Neural progenitor cell (in vitro differentiated cells): ENCODE measurements around the gene EDDM3A. TPM values are rescaled to one million over a fixed set of nuclear protein-coding genes. Genes with fewer than 3 reads are reported as not detected.
"Not testable (repeated sequence)": the region's sequence is repeated elsewhere in the genome, so short reads cannot be mapped to it uniquely, and the experiment has no call there.

Experiments
- DNase-seq: peaks from one replicate; pipeline ENCODE4 v3.0.0-alpha.2; 2016; ENCODE audit warnings: low spot score
- H2AFZ ChIP-seq: fragments of 200-600 bp; sonication (generic); replicated peaks from 2 replicates; pipeline ENCODE4 v1.6.1; 2016; ENCODE audit warnings: antibody characterized with exemption
- H3F3A ChIP-seq: fragments of 200-600 bp; sonication (generic); 2 replicates; pipeline ENCODE4 v1.6.1; 2016; ENCODE audit warnings: antibody characterized with exemption, low read depth
- H3K27ac ChIP-seq: fragments of 200-600 bp; sonication (generic); 2 replicates; pipeline ENCODE4 v1.5.1; 2016; ENCODE audit warnings: mild to moderate bottlenecking
- H3K27me3 ChIP-seq: fragments of 200-600 bp; sonication (generic); 2 replicates; pipeline ENCODE4 v1.6.1; 2016; ENCODE audit warnings: mild to moderate bottlenecking, moderate library complexity
- H3K36me3 ChIP-seq: fragments of 200-600 bp; sonication (generic); 2 replicates; pipeline ENCODE4 v1.5.1; 2016
- H3K4me1 ChIP-seq: fragments of 200-600 bp; sonication (generic); 2 replicates; pipeline ENCODE4 v1.6.1; 2016; ENCODE audit warnings: mixed run types
- H3K4me2 ChIP-seq: fragments of 200-600 bp; sonication (generic); 2 replicates; pipeline ENCODE4 v1.6.1; 2016
- H3K4me3 ChIP-seq: fragments of 200-600 bp; sonication (generic); 2 replicates; pipeline ENCODE4 v1.5.1; 2016
- H3K79me2 ChIP-seq: fragments of 200-600 bp; sonication (generic); 2 replicates; pipeline ENCODE4 v1.6.1; 2016; ENCODE audit warnings: low read depth
- H3K9ac ChIP-seq: fragments of 200-600 bp; sonication (generic); 2 replicates; pipeline ENCODE4 v1.6.1; 2016
- H3K9me3 ChIP-seq: fragments of 200-600 bp; sonication (generic); 2 replicates; pipeline ENCODE4 v1.5.1; 2016; ENCODE audit warnings: low read depth
- H4K20me1 ChIP-seq: fragments of 200-600 bp; sonication (generic); 2 replicates; pipeline ENCODE4 v1.6.1; 2016; ENCODE audit warnings: low read depth
- H3K27ac Mint-ChIP-seq: 3 replicates; pipeline ENCODE4 v1.8.0; 2021; ENCODE audit warnings: mixed read lengths
- H3K27me3 Mint-ChIP-seq: 2 replicates; pipeline ENCODE4 v1.8.0; 2022; ENCODE audit warnings: low read depth, mild to moderate bottlenecking, inconsistent platforms, moderate library complexity, mixed read lengths; ENCODE audit not compliant: insufficient read depth
- H3K36me3 Mint-ChIP-seq: 3 replicates; pipeline ENCODE4 v1.8.0; 2021; ENCODE audit warnings: mixed read lengths
- H3K4me1 Mint-ChIP-seq: 3 replicates; pipeline ENCODE4 v1.8.0; 2021; ENCODE audit warnings: mixed read lengths
- H3K4me3 Mint-ChIP-seq: 3 replicates; pipeline ENCODE4 v1.8.0; 2021; ENCODE audit warnings: mild to moderate bottlenecking, moderate library complexity, mixed read lengths
- H3K9me3 Mint-ChIP-seq: 3 replicates; pipeline ENCODE4 v1.8.0; 2020; ENCODE audit warnings: mixed read lengths
- EZH2 ChIP-seq: fragments of 200-600 bp; sonication (generic); IDR thresholded peaks from 2 replicates; pipeline ENCODE4 v1.6.1; 2017; ENCODE audit warnings: antibody characterized with exemption, mild to moderate bottlenecking, moderate library complexity
- EZH2phosphoT487 ChIP-seq: fragments of 200-600 bp; sonication (generic); IDR thresholded peaks from 2 replicates; pipeline ENCODE4 v1.6.1; 2017; ENCODE audit warnings: antibody characterized with exemption
- total RNA-seq: library from RNA; depleted of rRNA; stranded (reverse); fragments of >200 nt; gene quantifications from 2 replicates; pipeline ENCODE4 v1.2.3, GENCODE V29; 2015; ENCODE audit warnings: low replicate concordance
- TF ChIP-seq, protein P1 (sequence below): fragments of 200-600 bp; sonication (generic); IDR thresholded peaks from 2 replicates; pipeline ENCODE4 v1.5.1; 2017; ENCODE audit warnings: antibody characterized with exemption, mild to moderate bottlenecking

Gene EDDM3A
- total RNA-seq, 1 donor from 2014 or later: not detected

DNA sequence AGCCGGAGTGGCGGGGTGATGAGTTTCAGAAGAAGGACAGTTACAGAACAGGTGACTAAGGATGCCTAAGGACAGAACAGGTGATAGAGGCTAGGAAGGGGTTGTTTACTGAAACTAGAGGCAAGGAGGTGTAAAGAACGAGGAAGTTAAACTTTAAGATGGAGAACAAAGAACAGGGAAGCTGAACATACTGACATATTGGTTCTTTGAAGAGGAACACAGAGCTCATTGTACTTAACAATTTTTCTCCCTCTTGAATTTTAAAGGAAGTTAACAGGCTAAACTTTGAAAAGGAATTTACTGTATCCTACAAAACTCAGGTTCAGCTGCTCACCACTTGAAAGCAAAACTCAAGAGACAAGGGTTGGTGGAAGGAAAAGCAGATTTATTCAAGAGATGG is 19.6 kb upstream of the EDDM3A start:
- H3K9ac ChIP-seq, H3K79me2 ChIP-seq, H3K27me3 Mint-ChIP-seq, H3K27ac ChIP-seq, H3K4me2 ChIP-seq, H3K27me3 ChIP-seq, H3K36me3 ChIP-seq, H2AFZ ChIP-seq, H3K4me1 ChIP-seq, H3K4me1 Mint-ChIP-seq, H3K4me3 Mint-ChIP-seq, DNase-seq, H3K9me3 Mint-ChIP-seq, H3K4me3 ChIP-seq, H4K20me1 ChIP-seq, H3K36me3 Mint-ChIP-seq, H3K27ac Mint-ChIP-seq, H3K9me3 ChIP-seq, H3F3A ChIP-seq: not testable (repeated sequence)

DNA sequence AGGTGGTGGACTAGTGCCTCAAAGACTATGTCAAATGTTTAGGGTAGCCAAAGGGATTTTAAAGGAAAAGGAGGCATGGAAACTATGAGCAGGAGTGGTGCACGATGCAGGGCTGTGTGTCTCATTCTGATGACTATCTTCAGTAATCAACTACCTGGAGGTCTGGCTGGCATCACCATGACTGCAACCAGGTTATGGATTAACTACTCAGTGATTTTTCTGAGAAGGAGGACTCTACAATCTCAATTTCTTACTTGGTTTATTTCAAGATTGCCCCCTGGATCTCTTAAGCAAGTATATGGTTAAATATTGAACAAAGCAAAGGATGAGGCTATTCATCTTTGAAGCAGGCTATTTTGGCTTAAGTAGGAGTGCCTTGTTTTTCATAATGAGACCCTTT is 19.2 kb upstream of the EDDM3A start:
- Histone ChIP-seq H3K27ac (no peak overlapping the region), H4K20me1 (no peaks in the 10 kb centered on the region), H3K9ac (no peak overlapping the region), H3K36me3 (no peaks in the 10 kb centered on the region), H2AFZ (no peak overlapping the region), H3K79me2 (no peaks in the 10 kb centered on the region), H3K27me3 (no peaks in the 10 kb centered on the region), H3K4me1 (no peaks in the 10 kb centered on the region), H3K4me3 (no peak overlapping the region), H3F3A (no peaks in the 10 kb centered on the region), H3K9me3 (no peaks in the 10 kb centered on the region), H3K4me2 (no peak overlapping the region)
- Mint-ChIP-seq H3K4me1 (no peaks in the 10 kb centered on the region), H3K27me3 (no peaks in the 10 kb centered on the region), H3K9me3 (peaks cover 5% of the 10 kb centered on the region), H3K4me3 (no peak overlapping the region), H3K36me3 (no peaks in the 10 kb centered on the region), H3K27ac (no peak overlapping the region)
- no peak for DNase-seq
- TF ChIP-seq EZH2 (no peak), EZH2phosphoT487 (no peak)
- TF ChIP-seq, protein P1, sequence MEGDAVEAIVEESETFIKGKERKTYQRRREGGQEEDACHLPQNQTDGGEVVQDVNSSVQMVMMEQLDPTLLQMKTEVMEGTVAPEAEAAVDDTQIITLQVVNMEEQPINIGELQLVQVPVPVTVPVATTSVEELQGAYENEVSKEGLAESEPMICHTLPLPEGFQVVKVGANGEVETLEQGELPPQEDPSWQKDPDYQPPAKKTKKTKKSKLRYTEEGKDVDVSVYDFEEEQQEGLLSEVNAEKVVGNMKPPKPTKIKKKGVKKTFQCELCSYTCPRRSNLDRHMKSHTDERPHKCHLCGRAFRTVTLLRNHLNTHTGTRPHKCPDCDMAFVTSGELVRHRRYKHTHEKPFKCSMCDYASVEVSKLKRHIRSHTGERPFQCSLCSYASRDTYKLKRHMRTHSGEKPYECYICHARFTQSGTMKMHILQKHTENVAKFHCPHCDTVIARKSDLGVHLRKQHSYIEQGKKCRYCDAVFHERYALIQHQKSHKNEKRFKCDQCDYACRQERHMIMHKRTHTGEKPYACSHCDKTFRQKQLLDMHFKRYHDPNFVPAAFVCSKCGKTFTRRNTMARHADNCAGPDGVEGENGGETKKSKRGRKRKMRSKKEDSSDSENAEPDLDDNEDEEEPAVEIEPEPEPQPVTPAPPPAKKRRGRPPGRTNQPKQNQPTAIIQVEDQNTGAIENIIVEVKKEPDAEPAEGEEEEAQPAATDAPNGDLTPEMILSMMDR: no peak

DNA sequence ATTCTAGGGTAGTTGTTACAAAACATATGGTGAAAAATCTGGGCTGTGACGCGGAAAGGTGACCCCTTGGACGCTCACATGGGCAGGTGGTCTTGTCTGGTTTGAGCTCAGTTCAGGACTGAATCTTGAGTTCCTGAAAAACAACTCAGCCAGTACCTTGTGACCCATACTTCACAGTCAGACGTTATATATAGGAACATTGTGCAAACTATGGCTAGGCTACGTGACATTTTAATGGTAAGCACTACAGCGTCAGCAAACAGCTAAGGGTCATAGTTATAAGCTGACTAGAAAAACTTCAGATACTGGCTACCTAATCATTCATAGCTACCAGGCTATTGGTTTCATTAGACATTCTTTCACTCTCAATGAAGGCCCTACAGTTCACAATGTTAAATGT is 14.8 kb upstream of the EDDM3A start:
- Histone ChIP-seq H3K79me2 (no peaks in the 10 kb centered on the region), H3K27me3 (no peaks in the 10 kb centered on the region), H3K27ac (no peak overlapping the region), H3K4me3 (no peak overlapping the region), H4K20me1 (no peaks in the 10 kb centered on the region), H3K9me3 (no peaks in the 10 kb centered on the region), H3K9ac (no peak overlapping the region), H2AFZ (no peak overlapping the region), H3K36me3 (no peaks in the 10 kb centered on the region), H3K4me2 (no peak overlapping the region), H3F3A (no peaks in the 10 kb centered on the region), H3K4me1 (no peaks in the 10 kb centered on the region)
- no peaks in the 10 kb centered on the region for H3K27me3 Mint-ChIP-seq
- no peaks in the 10 kb centered on the region for H3K9me3 Mint-ChIP-seq
- DNase-seq: no peak
- no peak overlapping the region for H3K27ac Mint-ChIP-seq
- no peak overlapping the region for H3K4me3 Mint-ChIP-seq
- no peaks in the 10 kb centered on the region for H3K36me3 Mint-ChIP-seq
- peaks cover 18% of the 10 kb centered on the region for H3K4me1 Mint-ChIP-seq
- TF ChIP-seq EZH2 (no peak), EZH2phosphoT487 (no peak)
- TF ChIP-seq, protein P1: no peak

DNA sequence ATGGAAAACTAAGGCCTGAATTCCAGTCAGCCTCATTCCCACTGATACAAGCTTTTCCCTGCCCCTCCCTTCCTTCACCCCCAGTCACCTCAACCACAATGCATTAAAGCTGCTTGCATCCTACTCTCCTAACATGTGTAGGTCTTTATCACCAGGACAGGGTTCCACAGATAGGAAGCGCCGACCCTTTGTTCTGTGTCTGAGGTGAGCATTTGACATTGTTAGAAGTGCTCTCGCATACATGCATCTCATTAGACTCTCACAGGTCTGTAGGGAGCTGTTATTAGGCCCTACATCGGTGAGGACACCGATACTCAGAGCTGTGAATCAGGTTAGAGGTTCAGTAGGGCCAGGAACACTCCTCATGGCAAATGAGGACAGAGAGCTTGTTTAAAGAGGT is 13.2 kb upstream of the EDDM3A start:
- DNase-seq: no peak
- no peaks in the 10 kb centered on the region for H3K4me1 ChIP-seq
- H2AFZ ChIP-seq: no peak overlapping the region
- TF ChIP-seq EZH2phosphoT487 (no peak), EZH2 (no peak)
- Mint-ChIP-seq H3K36me3 (no peaks in the 10 kb centered on the region), H3K9me3 (no peaks in the 10 kb centered on the region), H3K27me3 (no peaks in the 10 kb centered on the region), H3K27ac (no peak overlapping the region), H3K4me3 (no peak overlapping the region), H3K4me1 (peaks cover 18% of the 10 kb centered on the region)
- H3K27me3 ChIP-seq: no peaks in the 10 kb centered on the region
- H3K9ac ChIP-seq: no peak overlapping the region
- H3K79me2 ChIP-seq: no peaks in the 10 kb centered on the region
- no peak overlapping the region for H3K27ac ChIP-seq
- no peak overlapping the region for H3K4me3 ChIP-seq
- H3K4me2 ChIP-seq: no peak overlapping the region
- no peaks in the 10 kb centered on the region for H3K9me3 ChIP-seq
- no peaks in the 10 kb centered on the region for H3K36me3 ChIP-seq
- no peaks in the 10 kb centered on the region for H4K20me1 ChIP-seq
- no peaks in the 10 kb centered on the region for H3F3A ChIP-seq
